GM10266 (cell line): ENCODE results near the gene ADIPOR2.

Source experiments
- DNase-seq: peaks from one replicate; pipeline ENCODE4 v3.0.0; 2012; ENCODE audit errors: extremely low spot score
- CTCF ChIP-seq: IDR thresholded peaks from 2 replicates; pipeline ENCODE4 v1.5.1; 2012; ENCODE audit warnings: mild to moderate bottlenecking, low read depth; ENCODE audit not compliant: control insufficient read depth, insufficient read depth; ENCODE audit errors: missing control alignments

ADIPOR2 gene

GRCh38 chr12:1799882-1800400 lies 109.1 kb downstream of the ADIPOR2 start:
- DNase-seq, result peak; percentile 3
- TF ChIP-seq CTCF, result no peak

GRCh38 chr12:1800401-1801302 lies 109.8 kb downstream of the ADIPOR2 start:
- DNase-seq, result peak; percentile 22
- TF ChIP-seq CTCF, result peak; percentile 36

GRCh38 chr12:1801303-1801975 lies 110.6 kb downstream of the ADIPOR2 start:
- TF ChIP-seq CTCF, result no peak

GRCh38 chr12:1803736-1804135 lies 112.9 kb downstream of the ADIPOR2 start:
- no peak for TF ChIP-seq CTCF
- no peak for DNase-seq

More at GRCh38 chr12:1801303-1801975, 110.6 kb downstream of the ADIPOR2 start:
- DNase-seq, result peak; percentile 8

- no peak for TF ChIP-seq CTCF
- DNase-seq, result peak; percentile 92
These were observed 113.9 kb downstream of the ADIPOR2 start for GRCh38 chr12:1804545-1805332.

- no peak for TF ChIP-seq CTCF
- DNase-seq, result no peak
These were observed 114.7 kb downstream of the ADIPOR2 start for GRCh38 chr12:1805441-1806081.
